Colonic mucosa (tissue), 4 donors: ENCODE data around the gene NPY4R. TPM values are rescaled to one million over a fixed set of nuclear protein-coding genes. Genes with fewer than 3 reads are reported as not detected.
"Not testable (repeated sequence)": the region's sequence is repeated elsewhere in the genome, so short reads cannot be mapped to it uniquely, and the experiment has no call there.

Experiments
- DNase-seq: peaks from one replicate; pipeline ENCODE4 v3.0.0-alpha.2; 2020
- H3K27ac ChIP-seq: fragments of 200-600 bp; one replicate; pipeline ENCODE4 v1.8.0; 2021
- H3K27me3 ChIP-seq: fragments of 200-600 bp; one replicate; pipeline ENCODE4 v1.8.0; 2021
- H3K36me3 ChIP-seq: fragments of 200-600 bp; one replicate; pipeline ENCODE4 v1.8.0; 2021
- H3K4me1 ChIP-seq: fragments of 200-600 bp; one replicate; pipeline ENCODE4 v1.8.0; 2021; ENCODE audit warnings: mild to moderate bottlenecking
- H3K4me3 ChIP-seq: fragments of 200-600 bp; one replicate; pipeline ENCODE4 v1.8.0; 2021
- H3K9ac ChIP-seq, 2 donors: one replicate each; pipeline ENCODE4 v1.7.0; 2013; ENCODE audit warnings: control low read depth in 2 of 2, low read depth in 2 of 2, low read length in 2 of 2
- H3K9me3 ChIP-seq: fragments of 200-600 bp; one replicate; pipeline ENCODE4 v1.8.0; 2021
- intact Hi-C: fragments of 100-400 bp; cut with DNase I; formaldehyde crosslinking; loops from one replicate; pipeline ENCODE4 v1.14.1; 2022
- total RNA-seq, 2 donors: library from RNA; stranded (reverse); fragmentation: NEBNext Ultra II Directional in 1 of 2; extraction: Animal tissue kit (Norgen Biotek cat#: 25700) in 1 of 2; gene quantifications; one replicate each; pipeline ENCODE4 v1.2.1, GENCODE V29; 2021
- donor health status: healthy.
- donor health status: DM: no; HTN: no; CAD: no.
- donor health status: DM: no; HTN: no; CAD: no.

Gene NPY4R
- total RNA-seq, 2 donors from 2014 or later = 6.3 to 9.3 TPM

- H3K9ac ChIP-seq, H3K27ac ChIP-seq, H3K36me3 ChIP-seq, DNase-seq, H3K4me3 ChIP-seq, H3K4me1 ChIP-seq, H3K27me3 ChIP-seq, intact Hi-C loops, H3K9me3 ChIP-seq: not testable (repeated sequence)
These were observed 25.8 kb upstream of the NPY4R start for GRCh38 chr10:46491364-46492114.

- DNase-seq, H3K4me1 ChIP-seq, H3K27ac ChIP-seq, H3K9ac ChIP-seq, H3K9me3 ChIP-seq, H3K36me3 ChIP-seq, H3K27me3 ChIP-seq, intact Hi-C loops, H3K4me3 ChIP-seq: not testable (repeated sequence)
These were observed 24.5 kb upstream of the NPY4R start for GRCh38 chr10:46490285-46490684.

GRCh38 chr10:46486459-46486858, 20.7 kb upstream of the NPY4R start:
- H3K4me1 ChIP-seq, H3K27me3 ChIP-seq, H3K36me3 ChIP-seq, DNase-seq, H3K27ac ChIP-seq, H3K9ac ChIP-seq, H3K4me3 ChIP-seq, H3K9me3 ChIP-seq, intact Hi-C loops: not testable (repeated sequence)

- peak; percentile 14 for DNase-seq
- H3K9me3 ChIP-seq, H3K4me1 ChIP-seq, H3K4me3 ChIP-seq, H3K36me3 ChIP-seq, H3K9ac ChIP-seq, H3K27ac ChIP-seq, intact Hi-C loops, H3K27me3 ChIP-seq: not testable (repeated sequence)
These were observed 9.1 kb upstream of the NPY4R start for GRCh38 chr10:46474746-46475320.

GRCh38 chr10:46473758-46474157, 8.0 kb upstream of the NPY4R start:
- H3K4me3 ChIP-seq, H3K27ac ChIP-seq, H3K4me1 ChIP-seq, H3K36me3 ChIP-seq, H3K27me3 ChIP-seq, H3K9me3 ChIP-seq, intact Hi-C loops, H3K9ac ChIP-seq: not testable (repeated sequence)
- DNase-seq = peak; percentile 60

GRCh38 chr10:46470134-46470533, 4.4 kb upstream of the NPY4R start:
- H3K36me3 ChIP-seq, H3K27me3 ChIP-seq, H3K27ac ChIP-seq, intact Hi-C loops, H3K4me1 ChIP-seq, H3K4me3 ChIP-seq, DNase-seq, H3K9me3 ChIP-seq, H3K9ac ChIP-seq: not testable (repeated sequence)

- H3K9ac ChIP-seq, H3K4me1 ChIP-seq, H3K27me3 ChIP-seq, intact Hi-C loops, H3K9me3 ChIP-seq, H3K36me3 ChIP-seq, H3K4me3 ChIP-seq, H3K27ac ChIP-seq: not testable (repeated sequence)
- peak; percentile 19 for DNase-seq
These were observed 2.5 kb upstream of the NPY4R start for GRCh38 chr10:46468119-46468809.

GRCh38 chr10:46463608-46464007, 2.1 kb downstream of the NPY4R start:
- H3K27me3 ChIP-seq, H3K4me3 ChIP-seq, H3K9ac ChIP-seq, H3K4me1 ChIP-seq, H3K36me3 ChIP-seq, H3K27ac ChIP-seq, DNase-seq, intact Hi-C loops, H3K9me3 ChIP-seq: not testable (repeated sequence)

- H3K27ac ChIP-seq, H3K4me3 ChIP-seq, DNase-seq, H3K9ac ChIP-seq, H3K9me3 ChIP-seq, H3K4me1 ChIP-seq, intact Hi-C loops, H3K36me3 ChIP-seq, H3K27me3 ChIP-seq: not testable (repeated sequence)
These were observed 3.5 kb downstream of the NPY4R start for GRCh38 chr10:46462276-46462675.

GRCh38 chr10:46459579-46459978, 6.2 kb downstream of the NPY4R start:
- intact Hi-C loops, H3K9ac ChIP-seq, H3K27ac ChIP-seq, H3K9me3 ChIP-seq, H3K4me1 ChIP-seq, H3K27me3 ChIP-seq, H3K4me3 ChIP-seq, DNase-seq, H3K36me3 ChIP-seq: not testable (repeated sequence)

GRCh38 chr10:46457071-46457470, 8.7 kb downstream of the NPY4R start:
- H3K4me1 ChIP-seq, intact Hi-C loops, H3K9me3 ChIP-seq, H3K9ac ChIP-seq, H3K4me3 ChIP-seq, H3K27me3 ChIP-seq, DNase-seq, H3K36me3 ChIP-seq, H3K27ac ChIP-seq: not testable (repeated sequence)

GRCh38 chr10:46455992-46456391, 9.8 kb downstream of the NPY4R start:
- H3K4me1 ChIP-seq, H3K27ac ChIP-seq, H3K9ac ChIP-seq, DNase-seq, intact Hi-C loops, H3K27me3 ChIP-seq, H3K36me3 ChIP-seq, H3K4me3 ChIP-seq, H3K9me3 ChIP-seq: not testable (repeated sequence)

GRCh38 chr10:46451365-46451764, 14.4 kb downstream of the NPY4R start:
- H3K27ac ChIP-seq, H3K4me1 ChIP-seq, H3K36me3 ChIP-seq, H3K27me3 ChIP-seq, intact Hi-C loops, H3K4me3 ChIP-seq, H3K9me3 ChIP-seq, H3K9ac ChIP-seq: not testable (repeated sequence)
- DNase-seq = peak; percentile 42
